SK-MEL-5 (cell line): Measurements from ENCODE around the gene LRRC37A3. TPM values are rescaled to one million over a fixed set of nuclear protein-coding genes. Genes with fewer than 3 reads are reported as not detected.
"Not testable (repeated sequence)": the region's sequence is repeated elsewhere in the genome, so short reads cannot be mapped to it uniquely, and the experiment has no call there.

Source experiments
- DNase-seq: peaks from one replicate; pipeline ENCODE4 v3.0.0-alpha.2; 2016; ENCODE audit warnings: low read depth, low spot score
- in situ Hi-C: cut with HindIII; loops from 2 replicates; pipeline ENCODE4 v1.10.0; 2016; ENCODE audit warnings: low sequenced_read_pairs, high pct_unique_total_duplicates, low pct_unique_long_range_greater_than_20kb
- total RNA-seq: library from RNA; depleted of rRNA; stranded (reverse); fragments of >200 nt; shearing (Covaris generic); gene quantifications from 2 replicates; pipeline ENCODE4 v1.2.3, GENCODE V29; 2014

LRRC37A3 gene
- total RNA-seq, 1 experiment from 2014 or later, result 4.2 TPM

- in situ Hi-C loops, result not testable (repeated sequence)
- peak; percentile 30 for DNase-seq
Observed at GRCh38 chr17:64930374-64930773, 11.1 kb upstream of the LRRC37A3 start.

- DNase-seq, in situ Hi-C loops: not testable (repeated sequence)
Observed at GRCh38 chr17:64929419-64930209, 10.3 kb upstream of the LRRC37A3 start.

GRCh38 chr17:64928701-64929100 lies 9.4 kb upstream of the LRRC37A3 start:
- in situ Hi-C loops, DNase-seq: not testable (repeated sequence)

- DNase-seq, result peak; percentile 90
- in situ Hi-C loops, result not testable (repeated sequence)
Observed at GRCh38 chr17:64927444-64927843, 8.2 kb upstream of the LRRC37A3 start.

- in situ Hi-C loops, DNase-seq: not testable (repeated sequence)
Observed at GRCh38 chr17:64926430-64926829, 7.2 kb upstream of the LRRC37A3 start.

- DNase-seq, in situ Hi-C loops: not testable (repeated sequence)
Observed at GRCh38 chr17:64925244-64925643, 6.0 kb upstream of the LRRC37A3 start.

- in situ Hi-C loops, DNase-seq: not testable (repeated sequence)
Observed at GRCh38 chr17:64923051-64923568, 3.8 kb upstream of the LRRC37A3 start.

- peak; percentile 14 for DNase-seq
- in situ Hi-C loops, result no loop called here
Observed at GRCh38 chr17:64920419-64921172, 1.3 kb upstream of the LRRC37A3 start.

- in situ Hi-C loops, result no loop called here
Observed at GRCh38 chr17:64920026-64920418, 744 bp upstream of the LRRC37A3 start.

GRCh38 chr17:64918842-64919288 lies 413 bp downstream of the LRRC37A3 start:
- in situ Hi-C loops, result not testable (repeated sequence)
- DNase-seq, result peak; percentile 45

More at GRCh38 chr17:64920026-64920418, 744 bp upstream of the LRRC37A3 start:
- peak; percentile 26 for DNase-seq

- DNase-seq, in situ Hi-C loops: not testable (repeated sequence)
Observed at GRCh38 chr17:64917540-64917939, 1.7 kb downstream of the LRRC37A3 start.

GRCh38 chr17:64915244-64915643 lies 4.0 kb downstream of the LRRC37A3 start:
- in situ Hi-C loops, DNase-seq: not testable (repeated sequence)

GRCh38 chr17:64910191-64910514 lies 9.1 kb downstream of the LRRC37A3 start:
- DNase-seq, in situ Hi-C loops: not testable (repeated sequence)

GRCh38 chr17:64909511-64910190 lies 9.6 kb downstream of the LRRC37A3 start:
- DNase-seq, in situ Hi-C loops: not testable (repeated sequence)

GRCh38 chr17:64904069-64904468 lies 15.2 kb downstream of the LRRC37A3 start:
- DNase-seq, in situ Hi-C loops: not testable (repeated sequence)

- in situ Hi-C loops, DNase-seq: not testable (repeated sequence)
Observed at GRCh38 chr17:64897136-64897535, 22.1 kb downstream of the LRRC37A3 start.

- in situ Hi-C loops, DNase-seq: not testable (repeated sequence)
Observed at GRCh38 chr17:64874210-64874609, 45.1 kb downstream of the LRRC37A3 start.
